Gastrocnemius medialis (tissue), 4 donors: ENCODE results near the gene ZNF322.

ENCODE experiments used
- POLR2A ChIP-seq, 2 donors: fragments of 450-650 bp; IDR thresholded peaks; one replicate each; pipeline ENCODE4 v1.6.1; 2017; ENCODE audit warnings: antibody characterized with exemption in 2 of 2, mild to moderate bottlenecking in 2 of 2, moderate library complexity in 2 of 2
- TF ChIP-seq, protein P1 (sequence below), 5 experiments: fragments of 450-650 bp in 3 of 5; fragments of 200-600 bp in 2 of 5; sonication (generic) in 2 of 5; IDR thresholded peaks in 4 of 5; conservative IDR thresholded peaks in 1 of 5; 1 replicate in 4 of 5; 2 replicates in 1 of 5; pipeline ENCODE4 v1.5.1; 2016 to 2019; ENCODE audit warnings: antibody characterized with exemption in 5 of 5, mild to moderate bottlenecking in 3 of 5, moderate library complexity in 3 of 5

DNA sequence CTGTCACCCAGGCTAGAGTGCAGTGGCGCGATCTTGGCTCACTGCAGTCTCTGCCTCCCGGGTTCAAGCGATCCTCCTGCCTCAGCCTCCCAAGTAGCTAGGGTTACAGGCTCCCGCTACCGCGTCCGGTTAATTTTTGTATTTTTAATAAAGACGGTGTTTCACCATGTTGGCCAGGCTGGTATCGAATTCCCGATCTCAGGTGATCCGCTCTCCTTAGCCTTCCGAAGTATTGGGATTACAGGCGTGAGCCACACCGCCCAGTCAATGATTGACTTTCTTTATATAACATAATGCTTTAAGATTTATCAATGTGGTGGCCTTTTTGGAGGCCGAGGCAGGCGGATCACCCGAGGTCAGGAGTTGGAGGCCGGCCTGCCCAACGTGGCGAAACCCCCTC lies 70.6 kb downstream of the ZNF322 start:
- TF ChIP-seq POLR2A (IDR thresholded peaks at IDR 0.05) = no peak
- TF ChIP-seq, protein P1, sequence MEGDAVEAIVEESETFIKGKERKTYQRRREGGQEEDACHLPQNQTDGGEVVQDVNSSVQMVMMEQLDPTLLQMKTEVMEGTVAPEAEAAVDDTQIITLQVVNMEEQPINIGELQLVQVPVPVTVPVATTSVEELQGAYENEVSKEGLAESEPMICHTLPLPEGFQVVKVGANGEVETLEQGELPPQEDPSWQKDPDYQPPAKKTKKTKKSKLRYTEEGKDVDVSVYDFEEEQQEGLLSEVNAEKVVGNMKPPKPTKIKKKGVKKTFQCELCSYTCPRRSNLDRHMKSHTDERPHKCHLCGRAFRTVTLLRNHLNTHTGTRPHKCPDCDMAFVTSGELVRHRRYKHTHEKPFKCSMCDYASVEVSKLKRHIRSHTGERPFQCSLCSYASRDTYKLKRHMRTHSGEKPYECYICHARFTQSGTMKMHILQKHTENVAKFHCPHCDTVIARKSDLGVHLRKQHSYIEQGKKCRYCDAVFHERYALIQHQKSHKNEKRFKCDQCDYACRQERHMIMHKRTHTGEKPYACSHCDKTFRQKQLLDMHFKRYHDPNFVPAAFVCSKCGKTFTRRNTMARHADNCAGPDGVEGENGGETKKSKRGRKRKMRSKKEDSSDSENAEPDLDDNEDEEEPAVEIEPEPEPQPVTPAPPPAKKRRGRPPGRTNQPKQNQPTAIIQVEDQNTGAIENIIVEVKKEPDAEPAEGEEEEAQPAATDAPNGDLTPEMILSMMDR (IDR thresholded peaks at IDR 0.05 in 4 of 5, conservative IDR thresholded peaks at IDR 0.05 in 1 of 5) = no peak
